Measurements from ENCODE around the gene MAP1LC3A.

The MAP1LC3A gene

DNA sequence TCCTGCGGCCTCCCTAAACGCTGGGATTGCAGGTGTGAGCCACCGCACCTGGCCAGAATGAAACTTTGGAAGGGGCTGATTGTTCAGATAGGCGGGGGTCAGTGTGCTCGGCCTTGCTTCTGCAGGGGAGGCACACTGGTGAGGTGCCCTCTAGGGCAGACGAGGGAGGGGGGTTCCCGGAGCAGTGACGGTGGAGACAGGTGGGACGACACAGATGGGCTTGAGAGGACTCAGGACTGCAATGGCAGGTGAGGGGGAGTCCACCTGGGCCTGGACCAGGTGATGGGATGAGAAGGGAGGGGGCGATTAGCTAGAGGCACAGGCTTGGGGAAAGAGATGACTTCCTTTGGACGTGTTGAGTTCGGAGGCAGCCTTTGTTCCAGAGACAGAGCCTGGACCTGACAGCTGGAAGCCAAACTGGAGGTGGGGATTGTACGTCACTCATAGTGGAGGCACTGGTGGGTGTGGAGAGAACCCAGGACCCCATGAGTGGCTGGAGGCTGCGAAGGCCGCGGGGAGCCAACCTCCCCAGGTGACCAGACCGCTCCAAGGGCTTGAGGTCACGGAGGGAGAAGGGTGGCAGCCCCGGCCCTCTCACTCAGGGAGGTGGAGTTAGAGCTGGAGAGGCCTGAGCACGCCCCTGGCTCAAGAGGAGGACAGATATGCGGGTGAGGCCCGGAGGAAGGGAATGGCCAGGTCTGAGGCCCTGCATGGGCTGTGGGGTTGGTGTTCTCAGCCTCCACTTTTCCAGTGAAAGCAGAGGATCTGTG, 10.5 kb upstream of the MAP1LC3A start:
- no peak for DNase-seq

GRCh38 chr20:34549291-34549928, 9.1 kb upstream of the MAP1LC3A start:
- peak in 3 of 51 donors; percentile 10 to 25 (median 14) for DNase-seq

- DNase-seq: no peak
Measured at GRCh38 chr20:34549929-34550305, 8.6 kb upstream of the MAP1LC3A start.

DNA sequence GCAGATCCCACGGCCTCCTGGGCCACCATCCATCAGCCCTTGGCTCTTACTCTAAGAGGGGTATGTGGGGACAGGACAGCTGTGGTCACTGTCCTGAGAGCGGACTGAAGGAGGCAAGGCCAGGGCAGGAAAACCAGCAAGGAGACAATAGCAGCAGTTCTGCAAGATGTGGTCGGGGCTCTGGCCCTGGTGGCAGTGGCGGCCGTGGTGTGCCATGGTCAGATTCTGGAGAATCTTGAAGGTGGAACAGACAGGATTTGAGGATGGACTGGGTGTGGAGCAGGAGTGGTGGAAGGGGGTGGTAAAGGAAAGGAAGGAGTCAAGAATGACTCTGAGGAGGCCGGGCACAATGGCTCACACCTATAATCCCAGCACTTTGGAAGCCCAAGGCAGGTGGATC, 5.9 kb upstream of the MAP1LC3A start:
- no peak for DNase-seq

- no peak for DNase-seq
Measured at GRCh38 chr20:34553366-34553867, 5.1 kb upstream of the MAP1LC3A start.

DNA sequence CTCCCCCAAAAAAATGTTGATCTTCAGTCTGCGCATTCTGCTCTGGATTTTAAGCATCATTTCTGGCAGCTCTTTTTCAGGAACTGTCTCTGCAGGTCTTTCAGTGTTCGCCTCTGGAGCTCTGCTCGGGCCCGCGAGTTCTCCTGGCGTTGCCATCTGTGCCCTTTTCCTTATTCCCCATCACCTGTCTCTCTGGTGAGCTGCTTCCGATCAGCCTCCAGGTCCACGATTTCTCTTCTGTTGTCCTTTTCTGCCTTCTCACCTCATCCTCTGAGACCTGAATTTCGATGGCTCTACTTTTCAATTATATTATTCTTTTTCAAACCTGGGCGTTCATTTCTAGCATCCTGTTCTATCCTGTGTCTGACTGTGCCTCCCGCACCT, 590 bp upstream of the MAP1LC3A start:
- peak in 2 of 51 donors; percentile 13 to 75 for DNase-seq

DNA sequence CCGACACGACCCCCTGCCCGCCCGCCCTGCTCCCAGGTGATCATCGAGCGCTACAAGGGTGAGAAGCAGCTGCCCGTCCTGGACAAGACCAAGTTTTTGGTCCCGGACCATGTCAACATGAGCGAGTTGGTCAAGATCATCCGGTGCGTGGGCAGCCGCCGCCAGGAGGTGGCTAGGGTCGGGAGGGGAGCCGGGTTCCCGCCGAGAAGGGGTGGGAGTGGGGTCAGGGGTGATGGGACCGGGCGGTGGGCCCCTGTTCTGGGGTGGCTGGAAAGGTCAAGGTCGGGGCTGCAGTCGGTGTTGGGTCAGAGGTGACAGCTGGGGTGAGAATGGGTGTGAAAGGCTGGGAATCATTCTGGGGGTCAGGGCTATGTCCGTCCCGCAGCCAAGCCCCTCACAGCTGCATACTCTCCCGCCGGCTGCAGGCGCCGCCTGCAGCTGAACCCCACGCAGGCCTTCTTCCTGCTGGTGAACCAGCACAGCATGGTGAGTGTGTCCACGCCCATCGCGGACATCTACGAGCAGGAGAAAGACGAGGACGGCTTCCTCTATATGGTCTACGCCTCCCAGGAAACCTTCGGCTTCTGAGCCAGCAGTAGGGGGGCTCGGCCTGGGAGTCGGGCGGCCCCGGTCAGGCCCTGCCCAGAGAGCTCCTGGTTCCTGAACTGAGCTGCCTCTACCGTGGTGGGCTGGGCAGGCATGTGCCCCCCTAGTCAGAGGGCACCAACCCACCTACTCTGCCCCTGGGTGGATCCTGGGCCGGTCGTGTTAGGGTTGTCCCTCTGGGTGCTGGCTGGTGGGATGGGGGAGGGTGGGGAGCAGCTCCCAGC, 1.0 kb downstream of the MAP1LC3A start:
- DNase-seq: peak in 14 of 51 donors; percentile 13 to 54 (median 34)

- peak in 39 of 51 donors; percentile 8 to 87 (median 58) for DNase-seq
Measured at GRCh38 chr20:34560141-34560523, 1.6 kb downstream of the MAP1LC3A start.

DNA sequence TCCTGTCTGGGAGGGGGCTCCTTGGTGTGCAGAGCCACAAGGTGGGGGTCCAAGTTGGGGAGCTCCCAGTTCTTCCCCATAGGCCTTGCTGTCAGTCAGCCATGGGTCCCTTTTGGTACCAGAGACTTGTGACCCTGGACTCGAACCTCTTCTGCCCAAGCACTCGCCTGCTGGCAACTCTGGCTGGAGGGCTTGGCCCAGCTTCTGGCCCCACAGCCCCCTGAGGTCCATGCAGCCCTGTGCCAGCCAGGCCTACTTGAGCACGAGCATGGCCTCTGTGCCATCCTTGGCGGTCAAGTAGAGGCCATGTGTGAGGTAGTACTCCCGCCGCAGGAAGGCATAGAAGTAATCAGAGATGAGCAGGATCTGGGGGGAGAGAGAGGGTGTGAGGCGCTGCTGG, 2.1 kb downstream of the MAP1LC3A start:
- no peak for DNase-seq

- peak in 1 of 51 donors; percentile 5 for DNase-seq
Measured at GRCh38 chr20:34561661-34562060, 3.1 kb downstream of the MAP1LC3A start.

- DNase-seq: peak in 18 of 51 donors; percentile 10 to 55 (median 32)
Measured at GRCh38 chr20:34562641-34563040, 4.1 kb downstream of the MAP1LC3A start.

DNA sequence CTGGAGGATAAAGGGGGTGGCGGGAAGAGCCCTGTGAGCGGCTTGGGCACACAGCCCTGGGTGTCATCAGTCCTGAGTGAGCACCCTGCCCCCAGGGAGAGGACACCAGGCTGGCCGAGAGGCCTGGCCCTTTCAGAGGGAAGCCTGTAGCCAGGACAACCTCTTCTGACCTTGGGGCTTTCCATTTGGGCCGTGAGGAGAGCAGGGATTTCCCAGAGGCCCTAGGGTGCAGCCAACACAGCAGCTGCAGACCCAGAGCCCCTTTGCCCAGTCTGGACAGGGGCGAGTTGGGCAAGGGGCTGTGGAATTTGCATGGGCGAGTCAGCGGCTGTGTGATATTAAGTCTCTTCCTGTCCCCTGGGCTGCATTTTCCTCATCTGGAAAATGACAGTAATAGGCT, 6.3 kb downstream of the MAP1LC3A start:
- no peak for DNase-seq

- no peak for DNase-seq
Measured at GRCh38 chr20:34566978-34567891, 8.7 kb downstream of the MAP1LC3A start.

DNA sequence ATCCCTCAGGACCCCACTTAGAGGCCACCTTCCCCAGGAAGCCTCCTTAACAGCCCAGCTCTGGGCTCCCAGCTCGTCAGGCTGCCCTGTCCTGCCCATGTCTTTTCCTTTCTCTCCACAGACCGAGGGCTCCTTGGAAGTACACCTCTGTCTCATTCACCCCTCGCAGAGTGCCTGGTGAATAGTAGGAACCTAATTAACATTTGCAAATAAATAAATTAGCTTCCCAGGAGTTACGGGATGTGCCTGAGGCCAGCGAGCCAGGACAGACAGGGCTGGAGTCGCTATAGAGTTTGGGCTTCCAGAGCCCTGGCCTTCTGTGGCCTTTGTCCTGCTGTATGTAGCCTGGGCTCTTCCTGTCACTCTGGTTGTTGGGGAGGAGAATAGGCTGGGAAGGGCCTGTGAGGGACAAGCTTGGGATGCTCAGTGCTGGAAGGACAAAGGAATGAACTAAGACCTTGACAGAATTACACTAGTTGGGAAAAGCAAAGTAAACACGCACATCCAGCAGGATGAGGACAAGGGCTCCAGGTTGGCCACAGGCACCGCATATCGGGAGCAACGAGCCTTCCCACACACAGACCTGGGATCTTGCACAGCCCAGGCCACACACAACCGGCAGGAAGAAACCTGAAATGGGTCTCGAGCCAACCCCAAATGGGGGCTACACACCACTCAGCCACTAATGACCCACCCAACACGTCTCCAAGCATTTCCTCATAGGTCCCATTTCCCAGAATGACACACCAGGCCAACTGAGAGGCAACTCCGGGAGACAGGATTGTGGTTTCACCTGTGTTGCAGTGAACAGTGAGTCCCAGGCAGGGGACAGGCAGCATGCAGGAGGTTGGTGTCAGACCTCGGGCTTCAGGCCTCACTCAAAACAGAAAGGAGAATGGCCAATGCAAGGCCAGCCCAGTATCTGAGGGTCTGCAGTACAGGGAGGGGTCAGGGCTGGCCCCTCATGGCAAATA, 9.7 kb downstream of the MAP1LC3A start:
- DNase-seq: no peak

DNA sequence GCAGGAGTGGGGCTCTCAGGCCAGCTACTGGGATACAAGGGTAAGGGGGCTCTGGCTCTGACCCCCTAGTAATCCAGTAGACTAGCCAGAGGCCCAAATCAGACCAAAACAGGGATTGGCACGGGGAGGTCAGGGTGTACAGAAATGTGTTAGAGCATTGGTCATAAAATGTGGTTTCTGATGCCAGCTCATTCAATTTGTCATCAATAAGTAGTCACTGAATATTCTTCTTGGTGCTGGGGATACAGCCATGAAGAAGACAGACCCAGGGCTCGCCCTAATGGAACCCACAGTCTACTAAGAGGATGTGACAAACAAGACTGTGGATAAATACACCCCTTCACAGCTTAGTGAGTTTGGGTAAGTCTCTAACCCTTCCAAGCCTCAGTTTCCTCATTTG, 11.1 kb downstream of the MAP1LC3A start:
- DNase-seq: no peak

- DNase-seq: no peak
Measured at GRCh38 chr20:34570859-34571306, 12.4 kb downstream of the MAP1LC3A start.

GRCh38 chr20:34571753-34572152, 13.2 kb downstream of the MAP1LC3A start:
- no peak for DNase-seq

DNA sequence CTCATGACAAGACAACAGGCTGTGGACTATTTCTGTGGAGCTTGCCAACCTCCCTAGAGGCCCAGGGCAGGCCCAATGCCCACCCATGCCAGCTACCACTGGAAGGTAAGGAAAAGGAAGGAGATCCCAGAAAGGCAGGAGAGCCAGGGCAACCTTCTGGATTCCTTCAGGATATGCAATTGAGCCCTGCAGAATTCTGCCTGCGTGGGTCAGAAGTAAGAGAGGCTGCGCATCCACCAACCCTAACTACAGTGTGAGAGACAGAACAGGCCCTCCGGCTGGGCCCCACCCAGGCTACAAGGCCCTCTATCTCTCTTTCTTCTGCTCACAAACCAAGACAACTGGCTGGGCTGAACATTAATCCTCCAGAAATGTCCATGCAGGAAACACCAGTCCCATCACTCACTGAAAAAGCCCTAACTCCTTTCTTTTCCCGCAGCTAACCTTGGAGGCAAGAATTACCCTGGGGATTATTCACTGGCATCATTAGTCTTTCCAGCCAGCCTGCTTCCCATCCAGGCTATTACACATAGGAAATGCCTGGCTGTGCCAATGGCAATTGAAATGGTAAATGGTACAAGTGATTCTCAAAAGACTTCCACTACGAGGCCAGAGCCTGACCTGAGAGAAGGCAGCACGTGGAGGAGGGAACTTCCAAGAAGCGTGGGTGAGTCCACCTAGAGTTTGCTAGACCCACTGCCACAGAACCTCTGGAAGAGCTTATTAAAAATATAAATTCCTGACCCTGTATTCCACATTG, 15.2 kb downstream of the MAP1LC3A start:
- no peak for DNase-seq

DNA sequence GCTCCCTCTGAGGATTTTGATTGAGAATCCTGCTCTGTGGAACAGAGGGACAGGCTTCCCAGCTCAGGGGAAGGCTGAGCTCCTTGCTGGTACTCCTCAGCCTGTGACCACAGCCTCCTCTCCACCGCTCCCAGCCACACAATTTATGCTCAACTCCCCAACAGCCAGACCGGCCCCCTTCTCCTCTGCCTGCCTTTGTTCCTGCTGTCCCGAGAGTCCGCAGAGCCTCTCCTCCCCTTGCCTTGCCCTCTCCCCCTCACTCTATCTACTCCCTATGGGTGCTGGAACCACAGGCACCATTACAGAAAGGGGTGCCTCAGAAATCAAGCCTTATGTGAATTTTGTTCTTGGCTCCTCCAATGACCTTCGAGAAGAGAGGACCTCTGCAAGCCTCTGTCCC, 15.9 kb downstream of the MAP1LC3A start:
- DNase-seq: no peak
